ENCODE measurements around the gene FADS1. TPM values are rescaled to one million over a fixed set of nuclear protein-coding genes. Genes with fewer than 3 reads are reported as not detected.

FADS1 gene
- total RNA-seq, 4 donors from 2014 or later = 2.2 to 13.8 (median 3.7) TPM

DNA sequence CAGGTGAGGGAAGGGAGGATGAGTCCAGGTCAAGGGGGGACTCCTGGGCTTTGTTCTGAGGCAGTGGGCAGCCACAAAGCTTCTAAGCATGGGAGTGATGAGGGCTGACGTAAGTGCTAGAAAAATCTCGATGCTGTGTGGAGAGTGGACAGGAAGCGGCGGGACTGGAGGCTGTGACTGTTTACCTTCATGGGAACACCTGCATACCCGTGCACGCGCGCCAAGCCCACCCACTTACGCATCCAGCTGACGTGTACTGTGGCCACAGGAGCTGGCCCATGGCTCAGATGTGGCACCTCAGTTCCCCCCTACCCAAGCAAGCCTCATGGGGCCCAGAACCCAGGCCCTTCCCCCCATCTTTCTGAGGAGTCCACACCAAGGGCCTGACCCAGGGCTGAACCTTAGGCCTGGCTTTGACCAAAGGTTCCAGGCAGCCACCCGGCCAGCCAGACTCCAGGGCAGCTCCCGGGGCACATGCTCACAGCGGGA, 50.4 kb downstream of the FADS1 start:
- Histone ChIP-seq H3K36me3 (no peaks in the 10 kb centered on the region), H3K27me3 (no peaks in the 10 kb centered on the region), H3K4me3 (no peak overlapping the region), H3K27ac (no peak overlapping the region), H3K4me1 (peaks cover 0 to 3% (median 0%) of the 10 kb centered on the region in 4 donors), H3K9me3 (no peaks in the 10 kb centered on the region)
- intact Hi-C loops (cut with DNase I; ENCODE audit: low total_unique reads) (no loop called here), in situ Hi-C loops (cut with MboI; ENCODE audit: low pct_ligation_motif_present in 1 of 4, low pct_unique_long_range_greater_than_20kb in 1 of 4, low sequenced_read_pairs in 3 of 4) (no loop called here)
- TF ChIP-seq POLR2AphosphoS5 (IDR thresholded peaks at IDR 0.05) (no peak), EP300 (IDR thresholded peaks at IDR 0.05; ENCODE audit: low read depth) (no peak), POLR2A (IDR thresholded peaks at IDR 0.05) (no peak)
- TF ChIP-seq, protein P1, sequence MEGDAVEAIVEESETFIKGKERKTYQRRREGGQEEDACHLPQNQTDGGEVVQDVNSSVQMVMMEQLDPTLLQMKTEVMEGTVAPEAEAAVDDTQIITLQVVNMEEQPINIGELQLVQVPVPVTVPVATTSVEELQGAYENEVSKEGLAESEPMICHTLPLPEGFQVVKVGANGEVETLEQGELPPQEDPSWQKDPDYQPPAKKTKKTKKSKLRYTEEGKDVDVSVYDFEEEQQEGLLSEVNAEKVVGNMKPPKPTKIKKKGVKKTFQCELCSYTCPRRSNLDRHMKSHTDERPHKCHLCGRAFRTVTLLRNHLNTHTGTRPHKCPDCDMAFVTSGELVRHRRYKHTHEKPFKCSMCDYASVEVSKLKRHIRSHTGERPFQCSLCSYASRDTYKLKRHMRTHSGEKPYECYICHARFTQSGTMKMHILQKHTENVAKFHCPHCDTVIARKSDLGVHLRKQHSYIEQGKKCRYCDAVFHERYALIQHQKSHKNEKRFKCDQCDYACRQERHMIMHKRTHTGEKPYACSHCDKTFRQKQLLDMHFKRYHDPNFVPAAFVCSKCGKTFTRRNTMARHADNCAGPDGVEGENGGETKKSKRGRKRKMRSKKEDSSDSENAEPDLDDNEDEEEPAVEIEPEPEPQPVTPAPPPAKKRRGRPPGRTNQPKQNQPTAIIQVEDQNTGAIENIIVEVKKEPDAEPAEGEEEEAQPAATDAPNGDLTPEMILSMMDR (IDR thresholded peaks at IDR 0.05) = no peak
- DNase-seq = no peak
- 80 to 89% methylated on average over 3 to 13 of the region's 13 CpGs for WGBS, 2 donors (ENCODE audit: low coverage in 1 of 2)

DNA sequence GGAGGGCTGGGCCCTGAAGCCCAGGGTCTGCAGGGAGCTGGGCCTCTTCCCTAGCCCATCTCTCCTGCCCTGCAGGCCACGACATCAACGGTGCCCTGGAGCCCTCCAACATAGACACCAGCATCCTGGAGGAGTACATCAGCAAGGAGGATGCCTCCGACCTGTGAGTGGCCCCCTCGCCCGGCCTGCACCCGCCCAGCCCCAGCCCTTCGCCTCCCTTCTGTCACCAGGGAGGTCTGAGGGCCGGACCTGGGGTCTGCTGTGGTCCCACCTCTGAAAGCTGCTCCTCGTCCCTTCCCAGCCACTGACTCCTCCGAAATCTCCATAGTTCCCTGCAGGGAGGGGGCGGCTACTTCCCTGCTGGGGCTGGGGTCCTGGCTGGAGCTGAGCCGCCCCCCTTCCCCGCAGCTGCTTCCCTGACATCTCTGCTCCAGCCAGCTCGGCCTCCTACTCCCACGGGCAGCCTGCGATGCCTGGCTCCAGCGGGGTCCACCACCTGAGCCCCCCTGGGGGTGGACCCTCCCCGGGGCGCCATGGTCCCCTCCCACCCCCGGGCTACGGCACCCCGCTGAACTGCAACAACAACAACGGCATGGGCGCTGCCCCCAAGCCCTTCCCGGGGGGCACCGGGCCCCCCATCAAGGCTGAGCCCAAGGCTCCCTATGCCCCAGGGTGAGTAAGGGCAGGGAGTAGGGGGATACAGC, 51.1 kb downstream of the FADS1 start:
- H3K4me3 ChIP-seq = no peak overlapping the region
- intact Hi-C loops (cut with DNase I; ENCODE audit: low total_unique reads) (no loop called here), in situ Hi-C loops (cut with MboI; ENCODE audit: low pct_ligation_motif_present in 1 of 4, low pct_unique_long_range_greater_than_20kb in 1 of 4, low sequenced_read_pairs in 3 of 4) (no loop called here)
- TF ChIP-seq, protein P1 (IDR thresholded peaks at IDR 0.05) = no peak
- TF ChIP-seq POLR2AphosphoS5 (IDR thresholded peaks at IDR 0.05) (no peak), POLR2A (IDR thresholded peaks at IDR 0.05) (no peak), EP300 (IDR thresholded peaks at IDR 0.05; ENCODE audit: low read depth) (no peak)
- H3K27me3 ChIP-seq = no peaks in the 10 kb centered on the region
- peaks cover 0 to 3% (median 0%) of the 10 kb centered on the region in 4 donors for H3K4me1 ChIP-seq
- H3K27ac ChIP-seq = no peak overlapping the region
- WGBS, 2 donors (ENCODE audit: low coverage in 1 of 2) = 80% methylated on average over 16 of the region's 26 CpGs; no CpG with 5 or more reads in 1 of the 2 donors
- H3K36me3 ChIP-seq = no peaks in the 10 kb centered on the region
- no peaks in the 10 kb centered on the region for H3K9me3 ChIP-seq
- DNase-seq = no peak

DNA sequence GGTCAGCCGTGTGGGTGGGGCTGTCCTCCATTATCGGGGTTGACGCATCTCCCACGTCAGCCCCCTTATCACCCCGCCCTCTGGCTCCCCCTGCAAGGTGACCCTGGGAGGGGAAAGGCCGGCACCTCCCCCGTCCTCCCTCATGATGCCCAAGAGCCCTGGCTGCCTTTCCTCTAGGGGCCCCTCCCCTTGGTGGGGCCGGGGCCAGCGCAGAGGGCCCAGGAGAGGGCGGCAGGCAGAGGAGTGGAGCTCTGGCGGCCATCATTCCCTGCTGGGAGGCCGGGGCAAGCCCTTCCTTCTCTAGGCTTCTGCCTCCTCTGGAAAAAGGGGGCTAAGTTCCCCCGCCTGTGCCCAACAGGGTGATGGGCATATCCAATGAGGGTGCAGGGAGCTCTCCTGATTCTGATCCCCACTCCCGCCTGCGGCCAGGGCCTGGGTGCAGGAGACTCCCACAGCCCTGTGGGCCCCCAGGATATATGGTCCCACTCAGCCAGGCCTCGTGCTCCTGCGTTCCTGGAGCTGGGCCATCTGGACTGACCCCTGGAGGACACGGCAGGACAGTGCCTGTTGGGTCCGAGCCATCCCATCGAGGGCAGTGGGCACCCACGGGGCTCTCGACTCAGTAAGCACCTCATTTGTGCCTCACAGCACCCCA, 52.1 kb downstream of the FADS1 start:
- no peak for DNase-seq
- intact Hi-C loops (cut with DNase I; ENCODE audit: low total_unique reads) (no loop called here), in situ Hi-C loops (cut with MboI; ENCODE audit: low pct_ligation_motif_present in 1 of 4, low pct_unique_long_range_greater_than_20kb in 1 of 4, low sequenced_read_pairs in 3 of 4) (no loop called here)
- Histone ChIP-seq H3K27me3 (no peaks in the 10 kb centered on the region), H3K36me3 (no peaks in the 10 kb centered on the region), H3K4me3 (no peak overlapping the region), H3K27ac (no peak overlapping the region), H3K4me1 (peaks cover 0 to 3% (median 0%) of the 10 kb centered on the region in 4 donors), H3K9me3 (no peaks in the 10 kb centered on the region)
- TF ChIP-seq, protein P1 (IDR thresholded peaks at IDR 0.05) = no peak
- TF ChIP-seq EP300 (IDR thresholded peaks at IDR 0.05; ENCODE audit: low read depth) = no peak
- no peak for TF ChIP-seq POLR2A (IDR thresholded peaks at IDR 0.05)
- TF ChIP-seq POLR2AphosphoS5 (IDR thresholded peaks at IDR 0.05) = no peak
- WGBS, 2 donors (ENCODE audit: low coverage in 1 of 2) = 61% methylated on average over 19 of the region's 22 CpGs; no CpG with 5 or more reads in 1 of the 2 donors

DNA sequence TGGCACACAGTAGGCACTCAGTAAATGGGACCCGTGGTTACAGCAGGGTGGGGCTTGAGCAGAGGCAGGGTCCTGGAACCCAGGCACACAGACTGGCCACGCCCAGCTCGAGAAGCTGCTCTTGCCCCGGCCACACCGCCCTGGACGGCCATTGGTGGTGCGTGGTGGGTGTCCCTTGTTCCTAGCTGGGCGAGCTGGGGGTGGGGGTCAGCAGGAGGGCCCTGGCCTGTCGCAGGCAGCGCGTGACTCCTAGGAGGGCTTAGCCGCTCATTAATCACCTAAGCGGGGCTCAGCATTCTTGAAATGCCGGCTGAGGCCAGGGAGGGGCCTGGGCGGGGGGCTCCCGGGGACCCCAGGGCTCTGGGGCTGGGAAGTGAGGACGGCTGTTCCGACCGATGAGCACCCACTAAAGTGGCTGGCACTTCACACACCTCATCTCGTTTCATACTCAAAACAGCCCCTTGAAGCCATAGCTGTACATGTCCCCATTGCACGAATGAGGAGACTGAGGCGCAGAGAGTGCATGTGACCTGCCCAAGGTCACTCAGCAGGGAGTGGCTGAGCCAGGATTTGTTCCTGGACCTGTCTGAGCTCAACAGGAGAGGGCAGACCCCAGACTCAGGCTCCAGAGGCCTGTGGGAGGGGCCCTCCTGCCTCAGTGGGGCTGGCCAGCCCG, 52.7 kb downstream of the FADS1 start:
- H3K4me3 ChIP-seq = no peak overlapping the region
- in situ Hi-C loops (cut with MboI; ENCODE audit: low pct_ligation_motif_present in 1 of 4, low pct_unique_long_range_greater_than_20kb in 1 of 4, low sequenced_read_pairs in 3 of 4) = no loop called here
- no peak for TF ChIP-seq EP300 (IDR thresholded peaks at IDR 0.05; ENCODE audit: low read depth)
- TF ChIP-seq, protein P1 (IDR thresholded peaks at IDR 0.05) = no peak
- TF ChIP-seq POLR2AphosphoS5 (IDR thresholded peaks at IDR 0.05) = no peak
- TF ChIP-seq POLR2A (IDR thresholded peaks at IDR 0.05) = no peak
- H3K27me3 ChIP-seq = no peaks in the 10 kb centered on the region
- no peaks in the 10 kb centered on the region for H3K9me3 ChIP-seq
- no peaks in the 10 kb centered on the region for H3K36me3 ChIP-seq
- intact Hi-C loops (cut with DNase I; ENCODE audit: low total_unique reads) = no loop called here
- H3K27ac ChIP-seq = no peak overlapping the region
- 40 to 87% methylated on average over 1 to 23 of the region's 23 CpGs for WGBS, 2 donors (ENCODE audit: low coverage in 1 of 2)
- DNase-seq = no peak
- no peaks in the 10 kb centered on the region for H3K4me1 ChIP-seq
